ENCODE data around the gene IL17C.

The IL17C gene

GRCh38 chr16:88634994-88635670 is 3.2 kb upstream of the IL17C start:
- no peak for TF ChIP-seq CTCF (IDR thresholded peaks at IDR 0.05; ENCODE audit: extremely low read depth, missing control alignments)
- DNase-seq (ENCODE audit: low spot score), result no peak

- DNase-seq (ENCODE audit: low spot score), result no peak
- TF ChIP-seq CTCF (IDR thresholded peaks at IDR 0.05; ENCODE audit: extremely low read depth, missing control alignments), result no peak
Observed at GRCh38 chr16:88635671-88636319, 2.6 kb upstream of the IL17C start.

GRCh38 chr16:88636488-88637265 is 1.7 kb upstream of the IL17C start:
- DNase-seq (ENCODE audit: low spot score), result no peak
- no peak for TF ChIP-seq CTCF (IDR thresholded peaks at IDR 0.05; ENCODE audit: extremely low read depth, missing control alignments)

- no peak for DNase-seq (ENCODE audit: low spot score)
- TF ChIP-seq CTCF (IDR thresholded peaks at IDR 0.05; ENCODE audit: extremely low read depth, missing control alignments), result no peak
Observed at GRCh38 chr16:88639231-88640038, 1.1 kb downstream of the IL17C start.

- no peak for DNase-seq (ENCODE audit: low spot score)
- TF ChIP-seq CTCF (IDR thresholded peaks at IDR 0.05; ENCODE audit: extremely low read depth, missing control alignments), result no peak
Observed at GRCh38 chr16:88640039-88640495, 1.7 kb downstream of the IL17C start.

- TF ChIP-seq CTCF (IDR thresholded peaks at IDR 0.05; ENCODE audit: extremely low read depth, missing control alignments), result no peak
- no peak for DNase-seq (ENCODE audit: low spot score)
Observed at GRCh38 chr16:88640498-88641247, 2.3 kb downstream of the IL17C start.
